Measurements from ENCODE around the gene CAV1.

CAV1 gene

GRCh38 chr7:116491887-116492653, 32.8 kb upstream of the CAV1 start:
- H3K27ac ChIP-seq = no peak overlapping the region
- TF ChIP-seq CTCF (IDR thresholded peaks at IDR 0.05) = no peak
- no peak for TF ChIP-seq ZFX (IDR thresholded peaks at IDR 0.05; ENCODE audit: borderline replicate concordance)

DNA sequence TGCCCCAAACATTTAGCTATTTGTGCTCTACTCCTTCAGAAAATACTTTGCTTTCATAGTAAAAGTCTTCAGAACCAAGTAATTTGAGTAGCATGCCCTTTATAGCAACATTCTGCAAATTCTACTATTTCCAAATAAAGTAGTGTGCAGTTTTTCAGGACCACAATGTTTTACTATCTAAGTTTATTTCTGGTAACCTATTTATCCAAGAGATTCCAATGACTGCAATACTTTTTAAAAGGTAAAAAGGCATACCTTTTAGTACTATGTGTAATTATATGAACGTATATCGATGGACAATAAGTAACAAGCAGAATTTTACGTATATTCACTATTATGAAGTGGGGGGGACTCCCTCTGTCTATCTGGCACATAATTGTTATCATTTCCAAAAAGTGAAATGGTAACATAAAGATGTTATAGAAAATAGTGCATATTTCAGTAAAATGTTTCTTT, 32.2 kb upstream of the CAV1 start:
- no peak for TF ChIP-seq ZFX (IDR thresholded peaks at IDR 0.05; ENCODE audit: borderline replicate concordance)
- no peak for TF ChIP-seq CTCF (IDR thresholded peaks at IDR 0.05)
- no peak overlapping the region for H3K27ac ChIP-seq

DNA sequence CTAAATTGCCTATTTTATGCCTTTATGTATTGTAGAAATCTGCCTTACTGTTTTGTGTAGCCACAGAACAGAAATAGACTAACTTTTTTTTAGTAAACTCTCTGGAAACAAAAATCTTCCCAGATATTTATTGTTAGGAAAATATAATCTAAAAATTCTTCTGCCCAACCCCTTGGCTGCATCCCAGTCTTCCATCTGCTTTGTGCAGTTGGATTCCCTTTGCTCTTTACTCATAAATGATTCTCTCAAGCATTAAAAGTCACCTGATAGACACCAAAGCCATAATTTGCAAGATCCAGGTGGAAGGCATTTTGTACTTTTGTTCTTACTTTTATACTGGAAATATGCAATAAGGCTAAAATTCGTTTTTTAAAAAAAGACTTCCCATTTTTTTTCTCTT, 31.4 kb upstream of the CAV1 start:
- no peak overlapping the region for H3K27ac ChIP-seq
- TF ChIP-seq ZFX (IDR thresholded peaks at IDR 0.05; ENCODE audit: borderline replicate concordance) = no peak
- no peak for TF ChIP-seq CTCF (IDR thresholded peaks at IDR 0.05)

GRCh38 chr7:116494472-116494871, 30.4 kb upstream of the CAV1 start:
- TF ChIP-seq CTCF (IDR thresholded peaks at IDR 0.05) = no peak
- TF ChIP-seq ZFX (IDR thresholded peaks at IDR 0.05; ENCODE audit: borderline replicate concordance) = no peak

GRCh38 chr7:116495736-116496135, 29.1 kb upstream of the CAV1 start:
- TF ChIP-seq ZFX (IDR thresholded peaks at IDR 0.05; ENCODE audit: borderline replicate concordance) = no peak
- TF ChIP-seq CTCF (IDR thresholded peaks at IDR 0.05) = no peak
- no peak overlapping the region for H3K27ac ChIP-seq

More at GRCh38 chr7:116494472-116494871, 30.4 kb upstream of the CAV1 start:
- H3K27ac ChIP-seq = no peak overlapping the region

DNA sequence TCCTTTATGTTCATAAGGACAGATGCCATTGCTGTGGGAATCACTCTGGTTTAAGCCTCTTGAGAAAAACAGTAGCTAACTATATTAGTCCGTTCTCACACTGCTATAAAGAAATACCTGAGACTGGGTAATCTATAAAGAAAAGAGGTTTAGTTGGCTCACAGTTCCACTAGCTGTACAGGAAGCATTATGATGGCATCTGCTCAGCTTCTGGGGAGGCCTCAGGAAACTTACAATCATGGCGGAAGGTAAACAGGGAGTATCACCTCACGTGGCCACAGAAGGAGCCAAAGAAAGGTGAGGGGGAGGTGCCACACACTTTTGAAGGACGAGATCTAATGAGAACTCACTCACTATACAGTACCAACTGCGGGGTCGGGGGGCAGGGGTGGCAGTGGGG, 28.2 kb upstream of the CAV1 start:
- TF ChIP-seq CTCF (IDR thresholded peaks at IDR 0.05) (no peak), ZFX (IDR thresholded peaks at IDR 0.05; ENCODE audit: borderline replicate concordance) (no peak)
- no peak overlapping the region for H3K27ac ChIP-seq

DNA sequence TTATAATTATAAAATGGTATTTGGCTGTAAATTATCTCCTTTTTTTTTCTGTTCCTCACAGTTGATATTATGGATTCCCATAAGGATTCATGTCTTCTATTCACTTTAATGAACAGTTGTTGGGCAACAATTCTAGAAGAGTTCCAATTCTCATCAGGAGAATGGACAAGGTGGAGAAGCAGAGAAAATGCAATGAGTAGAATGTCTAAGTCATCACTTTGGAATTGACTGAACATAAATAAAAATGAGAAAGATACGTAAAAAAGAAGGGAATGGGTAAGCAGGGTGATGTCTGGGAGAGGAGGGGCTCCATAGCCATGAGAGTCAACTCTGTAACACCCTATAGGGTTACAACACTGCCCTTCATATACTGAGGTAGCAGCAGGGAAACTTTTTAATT, 27.1 kb upstream of the CAV1 start:
- no peak overlapping the region for H3K27ac ChIP-seq
- TF ChIP-seq ZFX (IDR thresholded peaks at IDR 0.05; ENCODE audit: borderline replicate concordance) (no peak), CTCF (IDR thresholded peaks at IDR 0.05) (no peak)
